Liver (tissue), 9 donors: ENCODE data around the gene TRIM45. TPM values are rescaled to one million over a fixed set of nuclear protein-coding genes. Genes with fewer than 3 reads are reported as not detected.

Experiments
- DNase-seq: peaks from one replicate; pipeline ENCODE4 v3.0.0-alpha.2; 2017; ENCODE audit warnings: low spot score
- H3K27ac ChIP-seq, 2 donors: one replicate each; pipeline ENCODE4 v1.7.0; 2013; ENCODE audit warnings: inconsistent platforms in 2 of 2, low read length in 2 of 2, control low read depth in 1 of 2, low read depth in 1 of 2, mild to moderate bottlenecking in 1 of 2
- H3K27me3 ChIP-seq, 4 donors: one replicate each; pipeline versions ENCODE4 v1.6.1 to v1.7.0; 2013; ENCODE audit warnings: low read length in 3 of 4, inconsistent platforms in 1 of 4, mild to moderate bottlenecking in 1 of 4, moderate library complexity in 1 of 4; ENCODE audit not compliant: control insufficient read depth in 4 of 4, insufficient read depth in 4 of 4
- H3K36me3 ChIP-seq, 4 donors: one replicate each; pipeline versions ENCODE4 v1.6.1 to v1.7.0; 2013; ENCODE audit warnings: low read length in 3 of 4, mild to moderate bottlenecking in 3 of 4, low read depth in 1 of 4, moderate library complexity in 1 of 4; ENCODE audit not compliant: control insufficient read depth in 4 of 4, insufficient read depth in 3 of 4
- H3K4me1 ChIP-seq, 4 donors: one replicate each; pipeline versions ENCODE4 v1.6.1 to v1.7.0; 2013; ENCODE audit warnings: low read length in 3 of 4, mild to moderate bottlenecking in 3 of 4, moderate library complexity in 1 of 4; ENCODE audit not compliant: control insufficient read depth in 4 of 4, insufficient read depth in 4 of 4
- H3K4me3 ChIP-seq, 3 donors: one replicate each; pipeline versions ENCODE4 v1.6.1 to v1.7.0; 2013; ENCODE audit warnings: low read length in 3 of 3, control low read depth in 1 of 3, low read depth in 1 of 3, mild to moderate bottlenecking in 1 of 3
- H3K9ac ChIP-seq, 2 donors: one replicate each; pipeline ENCODE4 v1.7.0; 2013; ENCODE audit warnings: low read length in 2 of 2, mild to moderate bottlenecking in 2 of 2, moderate library complexity in 2 of 2, control low read depth in 1 of 2, low read depth in 1 of 2
- H3K9me3 ChIP-seq, 4 donors: one replicate each; pipeline versions ENCODE4 v1.6.1 to v1.7.0; 2013; ENCODE audit warnings: low read length in 3 of 4; ENCODE audit not compliant: control insufficient read depth in 4 of 4
- EGR1 ChIP-seq, 2 donors: IDR thresholded peaks; 2 replicates each; pipeline ENCODE4 v1.6.1; 2016 to 2018; ENCODE audit warnings: antibody characterized with exemption in 2 of 2, low read depth in 2 of 2
- FOXA1 ChIP-seq: IDR thresholded peaks from 2 replicates; pipeline ENCODE4 v1.6.1; 2016; ENCODE audit warnings: antibody characterized with exemption
- FOXA2 ChIP-seq: IDR thresholded peaks from 2 replicates; pipeline ENCODE4 v1.6.1; 2016; ENCODE audit warnings: antibody characterized with exemption
- HNF4A ChIP-seq, 2 donors: conservative IDR thresholded peaks; 2 replicates each; pipeline ENCODE4 v1.6.1; 2016; ENCODE audit warnings: antibody characterized with exemption in 2 of 2, mild to moderate bottlenecking in 2 of 2
- HNF4G ChIP-seq: IDR thresholded peaks from 2 replicates; pipeline ENCODE4 v1.6.1; 2016; ENCODE audit warnings: antibody characterized with exemption
- JUND ChIP-seq, 2 donors: IDR thresholded peaks; 2 replicates each; pipeline ENCODE4 v1.6.1; 2016; ENCODE audit warnings: antibody characterized with exemption in 2 of 2
- MAX ChIP-seq: IDR thresholded peaks from 2 replicates; pipeline ENCODE4 v1.6.1; 2016; ENCODE audit warnings: antibody characterized with exemption
- NR2F2 ChIP-seq: IDR thresholded peaks from 2 replicates; pipeline ENCODE4 v1.6.1; 2016; ENCODE audit warnings: antibody characterized with exemption
- RAD21 ChIP-seq, 2 donors: IDR thresholded peaks; 2 replicates each; pipeline ENCODE4 v1.6.1; 2016; ENCODE audit warnings: antibody characterized with exemption in 2 of 2, mild to moderate bottlenecking in 2 of 2
- REST ChIP-seq: IDR thresholded peaks from 2 replicates; pipeline ENCODE4 v1.6.1; 2016; ENCODE audit warnings: antibody characterized with exemption, mild to moderate bottlenecking
- RXRA ChIP-seq, 2 donors: IDR thresholded peaks; 2 replicates each; pipeline ENCODE4 v1.6.1; 2017 to 2018; ENCODE audit warnings: antibody characterized with exemption in 2 of 2, mild to moderate bottlenecking in 1 of 2
- SP1 ChIP-seq: IDR thresholded peaks from 2 replicates; pipeline ENCODE4 v1.6.1; 2018; ENCODE audit warnings: antibody characterized with exemption, mild to moderate bottlenecking
- TAF1 ChIP-seq: conservative IDR thresholded peaks from 2 replicates; pipeline ENCODE4 v1.6.1; 2016; ENCODE audit warnings: antibody characterized with exemption, mild to moderate bottlenecking
- YY1 ChIP-seq: IDR thresholded peaks from 2 replicates; pipeline ENCODE4 v1.6.1; 2016; ENCODE audit warnings: antibody characterized with exemption, mild to moderate bottlenecking
- WGBS: extraction: QIAGEN DNeasy Blood & Tissue Kit; methylation state at CpG from one replicate; pipeline ENCODE4 v1.1.7; 2013; 5-methylcytosine and 5-hydroxymethylcytosine counted together
- polyA plus RNA-seq, 2 donors: library from polyadenylated mRNA; stranded (reverse) in 1 of 2; unstranded in 1 of 2; fragments of 200-250 nt in 1 of 2; fragments of >200 nt in 1 of 2; fragmentation: Nextera tagmentation in 1 of 2; extraction: Ambion mirVana in 1 of 2; gene quantifications; one replicate each; pipeline versions ENCODE4 v1.2.1 to v1.2.3, GENCODE V29; 2013 to 2015
- total RNA-seq, 2 donors: library from RNA; depleted of rRNA; stranded (reverse); fragments of >200 nt; gene quantifications; one replicate each; pipeline ENCODE4 v1.2.3, GENCODE V29; 2014
- TF ChIP-seq, protein P1 (sequence below): fragments of 150-350 bp; IDR thresholded peaks from 2 replicates; pipeline ENCODE4 v1.5.1; 2017; ENCODE audit warnings: improper control_type of control experiment, low read depth, low read length; ENCODE audit not compliant: missing input control
- donor health status: healthy.
- donor health status: healthy.
- donor health status: healthy.
- donor health status: healthy.
- donor health status: healthy.

TRIM45 gene
- total and polyA plus RNA-seq, 4 donors: 0.28 to 1.5 (median 0.52) TPM

DNA sequence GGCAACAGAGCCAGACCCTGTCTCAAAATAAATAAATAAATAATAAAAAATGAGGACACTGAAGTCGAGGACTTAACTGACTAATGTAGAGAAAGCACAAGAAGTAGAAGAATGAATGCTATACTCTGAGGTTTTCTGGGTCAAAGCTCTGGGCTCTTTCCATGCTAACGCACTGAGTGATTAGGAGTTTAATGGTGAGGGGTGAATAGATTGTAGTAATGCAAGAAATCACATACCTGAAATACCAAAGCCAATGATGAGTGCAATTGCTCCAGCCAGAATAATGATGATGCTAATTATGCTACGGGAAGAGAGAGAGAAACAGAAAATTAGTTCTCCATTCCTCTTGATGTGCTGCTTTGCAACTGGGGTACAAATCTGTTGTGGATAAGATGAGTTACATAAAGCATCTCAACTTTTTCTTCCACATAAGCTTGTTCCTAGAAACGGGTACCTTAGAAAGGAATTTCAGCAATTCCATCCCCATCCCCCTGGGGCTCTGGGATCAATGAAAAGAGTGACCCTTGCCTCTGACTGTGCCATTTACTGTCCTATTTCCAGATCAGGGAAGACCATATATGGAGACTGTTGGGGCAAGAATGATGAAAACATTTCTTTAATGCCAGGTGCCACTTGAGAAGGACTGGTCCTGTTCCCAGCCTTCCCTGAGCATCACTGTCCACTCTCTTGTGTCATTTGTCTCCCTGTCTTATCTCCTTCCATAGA lies 48.5 kb upstream of the TRIM45 start:
- Histone ChIP-seq H3K4me3 (no peak overlapping the region), H3K9me3 (no peaks in the 10 kb centered on the region), H3K4me1 (no peaks in the 10 kb centered on the region), H3K27me3 (no peaks in the 10 kb centered on the region), H3K9ac (no peak overlapping the region), H3K27ac (no peak overlapping the region), H3K36me3 (no peaks in the 10 kb centered on the region)
- WGBS: 76% methylated on average over 4 of the region's 4 CpGs
- DNase-seq: no peak
- TF ChIP-seq SP1 (no peak), RXRA (IDR thresholded peaks at IDR 0.05) (no peak), NR2F2 (no peak), YY1 (no peak), HNF4A (conservative IDR thresholded peaks at IDR 0.05) (no peak), RAD21 (IDR thresholded peaks at IDR 0.05) (no peak), TAF1 (no peak), JUND (IDR thresholded peaks at IDR 0.05) (no peak), REST (no peak)
- TF ChIP-seq, protein P1, sequence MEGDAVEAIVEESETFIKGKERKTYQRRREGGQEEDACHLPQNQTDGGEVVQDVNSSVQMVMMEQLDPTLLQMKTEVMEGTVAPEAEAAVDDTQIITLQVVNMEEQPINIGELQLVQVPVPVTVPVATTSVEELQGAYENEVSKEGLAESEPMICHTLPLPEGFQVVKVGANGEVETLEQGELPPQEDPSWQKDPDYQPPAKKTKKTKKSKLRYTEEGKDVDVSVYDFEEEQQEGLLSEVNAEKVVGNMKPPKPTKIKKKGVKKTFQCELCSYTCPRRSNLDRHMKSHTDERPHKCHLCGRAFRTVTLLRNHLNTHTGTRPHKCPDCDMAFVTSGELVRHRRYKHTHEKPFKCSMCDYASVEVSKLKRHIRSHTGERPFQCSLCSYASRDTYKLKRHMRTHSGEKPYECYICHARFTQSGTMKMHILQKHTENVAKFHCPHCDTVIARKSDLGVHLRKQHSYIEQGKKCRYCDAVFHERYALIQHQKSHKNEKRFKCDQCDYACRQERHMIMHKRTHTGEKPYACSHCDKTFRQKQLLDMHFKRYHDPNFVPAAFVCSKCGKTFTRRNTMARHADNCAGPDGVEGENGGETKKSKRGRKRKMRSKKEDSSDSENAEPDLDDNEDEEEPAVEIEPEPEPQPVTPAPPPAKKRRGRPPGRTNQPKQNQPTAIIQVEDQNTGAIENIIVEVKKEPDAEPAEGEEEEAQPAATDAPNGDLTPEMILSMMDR: no peak

GRCh38 chr1:117167402-117167801 lies 45.9 kb upstream of the TRIM45 start:
- Histone ChIP-seq H3K4me3 (no peak overlapping the region), H3K4me1 (no peaks in the 10 kb centered on the region), H3K36me3 (no peaks in the 10 kb centered on the region), H3K9me3 (no peaks in the 10 kb centered on the region), H3K27ac (no peak overlapping the region), H3K27me3 (no peaks in the 10 kb centered on the region), H3K9ac (no peak overlapping the region)
- no peak for DNase-seq
- TF ChIP-seq TAF1: no peak
- TF ChIP-seq EGR1 (IDR thresholded peaks at IDR 0.05; ENCODE audit: low read depth in 2 of 2): no peak
- no peak for TF ChIP-seq RAD21 (IDR thresholded peaks at IDR 0.05)
- no peak for TF ChIP-seq FOXA2
- no peak for TF ChIP-seq FOXA1
- TF ChIP-seq REST: no peak
- TF ChIP-seq, protein P1: no peak
- TF ChIP-seq JUND (IDR thresholded peaks at IDR 0.05): no peak
- TF ChIP-seq YY1: no peak
- no peak for TF ChIP-seq HNF4A (conservative IDR thresholded peaks at IDR 0.05)
- TF ChIP-seq HNF4G: no peak
- TF ChIP-seq MAX: no peak
- TF ChIP-seq RXRA (IDR thresholded peaks at IDR 0.05): no peak
